GDM1 (cell line): ENCODE measurements around the gene CD79B.
"Not testable (repeated sequence)": the region's sequence is repeated elsewhere in the genome, so short reads cannot be mapped to it uniquely, and the experiment has no call there.

Experiments used
- DNase-seq: peaks from one replicate; lab custom pipeline; 2025; lab: John Stamatoyannopoulos, UW

CD79B gene

DNA sequence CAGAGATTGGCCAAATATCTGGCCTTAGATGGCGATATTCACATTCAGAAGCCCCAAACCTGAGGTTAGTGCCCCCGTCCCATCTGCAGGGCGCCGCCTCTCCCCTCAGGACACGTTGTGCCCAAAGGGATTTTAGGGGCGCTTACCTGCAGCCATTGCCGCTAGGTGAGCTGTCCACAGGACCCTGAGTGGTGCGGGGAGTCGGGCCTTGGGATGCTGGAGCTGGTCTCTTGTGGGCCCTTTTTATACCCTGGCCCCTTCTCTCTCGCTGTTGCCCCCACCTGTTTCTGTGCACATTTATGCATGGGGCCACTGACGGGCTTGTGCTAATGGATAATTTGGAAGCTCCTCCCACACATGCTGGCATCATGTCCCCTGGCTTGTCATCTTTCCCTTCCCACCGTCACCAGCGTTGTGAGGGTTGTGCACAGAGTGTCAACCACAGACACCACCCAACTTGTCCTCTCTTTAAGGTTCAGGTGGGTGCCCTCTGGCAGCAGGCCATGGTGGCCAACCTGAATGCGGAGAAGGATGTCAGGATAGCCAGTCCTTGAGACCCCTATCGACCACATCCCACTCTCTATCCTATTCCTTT, 21.0 kb downstream of the CD79B start, which contains the start of gene CSHL1:
CSHL1 (minus strand) TSS at position 218 of the 595 bp plus-strand sequence; CDS start at position 156, 62 bp downstream.
- no peak for DNase-seq

DNA sequence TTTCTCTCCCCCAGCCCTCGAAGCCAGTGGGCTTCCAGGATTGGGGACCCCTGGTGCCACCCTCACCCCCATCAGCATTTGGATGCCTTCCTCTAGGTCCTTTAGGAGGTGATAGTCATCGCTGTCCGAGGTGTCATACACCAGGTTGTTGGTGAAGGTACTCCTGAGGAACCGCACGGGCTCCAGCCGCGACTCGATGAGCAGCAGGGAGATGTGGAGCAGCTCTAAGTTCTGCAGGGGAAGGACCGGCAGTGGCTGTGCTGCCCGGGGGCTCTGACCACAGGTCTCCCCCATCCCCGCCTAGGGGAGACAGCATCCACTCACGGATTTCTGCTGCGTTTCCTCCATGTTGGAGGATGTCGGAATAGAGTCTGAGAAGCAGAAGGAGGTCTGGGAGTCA, 22.0 kb downstream of the CD79B start:
- no peak for DNase-seq

DNA sequence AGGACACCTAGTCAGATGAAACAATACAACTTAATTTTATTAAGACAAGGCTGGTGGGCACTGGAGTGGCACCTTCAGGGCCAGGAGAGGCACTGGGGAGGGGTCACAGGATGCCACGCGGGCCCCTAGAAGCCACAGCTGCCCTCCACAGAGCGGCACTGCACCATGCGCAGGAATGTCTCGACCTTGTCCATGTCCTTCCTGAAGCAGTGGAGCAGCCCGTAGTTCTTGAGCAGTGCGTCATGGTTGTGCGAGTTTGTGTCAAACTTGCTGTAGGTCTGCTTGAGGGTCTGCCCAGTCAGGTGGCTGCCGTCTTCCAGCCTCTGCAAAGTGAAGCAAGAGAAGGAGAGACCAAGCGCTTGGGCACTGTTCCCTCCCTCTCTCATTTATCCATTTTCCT, 22.5 kb downstream of the CD79B start:
- DNase-seq, result not testable (repeated sequence)

DNA sequence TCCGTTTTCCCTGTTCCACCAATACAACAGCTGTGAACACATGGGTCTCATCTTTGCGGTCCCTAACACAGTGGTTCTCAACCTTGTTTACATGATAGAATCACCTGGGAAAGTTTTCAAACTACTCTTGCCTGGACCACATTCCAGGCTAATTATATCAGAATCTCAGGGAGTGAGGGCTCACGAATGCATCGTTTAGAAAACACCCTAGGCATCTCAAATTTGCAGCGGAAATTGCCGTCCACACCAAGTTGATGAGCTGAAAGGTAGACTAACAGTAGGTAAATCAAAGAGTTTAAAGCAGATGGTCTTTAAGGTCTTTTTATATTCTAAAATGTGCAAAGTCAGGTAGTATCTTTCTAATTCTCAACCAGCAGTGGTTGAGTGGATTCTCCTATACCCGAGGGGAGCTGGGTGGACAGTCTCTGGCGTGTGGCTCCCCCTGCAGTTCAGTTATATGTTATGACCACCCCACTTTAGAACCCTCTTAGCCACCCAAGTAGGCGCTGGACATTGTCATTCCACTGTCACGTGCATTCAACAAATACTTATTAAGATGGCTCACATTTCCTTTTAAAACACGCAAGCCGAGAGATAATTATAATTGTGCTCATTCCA, 24.9 kb downstream of the CD79B start:
- peak; percentile 14 for DNase-seq

DNA sequence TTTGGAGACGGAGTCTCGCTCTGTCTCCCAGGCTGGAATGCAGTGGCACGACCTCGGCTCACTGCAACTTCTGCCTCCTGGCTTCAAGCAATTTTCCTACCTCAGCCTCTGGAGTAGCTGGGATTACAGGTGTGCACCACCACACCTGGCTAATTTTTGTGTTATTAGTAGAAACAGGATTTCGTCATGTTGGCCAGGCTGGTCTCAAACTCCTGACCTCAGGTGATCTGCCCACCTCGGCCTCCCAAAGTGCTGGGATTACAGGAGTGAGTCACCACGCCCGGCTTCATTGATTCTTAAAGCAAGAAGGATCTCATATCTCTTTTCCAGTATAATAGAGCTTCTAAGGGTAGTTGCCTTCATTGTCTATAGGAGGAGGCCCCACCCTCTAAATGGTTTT, 27.3 kb downstream of the CD79B start:
- DNase-seq, result not testable (repeated sequence)

DNA sequence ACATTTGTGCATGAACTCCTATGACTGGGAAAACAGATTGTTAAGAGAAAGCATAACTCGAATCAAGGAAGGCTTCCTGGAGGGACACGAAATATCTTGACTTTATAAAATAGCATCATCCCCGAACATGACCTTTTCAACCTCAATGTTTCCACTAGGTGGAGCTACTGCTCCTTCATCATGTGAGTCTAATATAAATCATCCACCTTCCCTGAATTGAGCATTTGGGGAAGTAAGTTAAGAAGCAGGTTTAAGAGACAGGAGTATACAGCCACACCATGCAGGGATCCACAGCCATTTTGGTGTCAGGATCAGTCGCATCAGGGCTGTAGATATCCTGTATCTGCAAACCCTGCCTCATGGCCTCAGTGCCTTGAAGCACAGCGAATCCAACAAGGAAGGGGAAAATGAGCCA, 28.3 kb downstream of the CD79B start:
- peak; percentile 17 for DNase-seq

DNA sequence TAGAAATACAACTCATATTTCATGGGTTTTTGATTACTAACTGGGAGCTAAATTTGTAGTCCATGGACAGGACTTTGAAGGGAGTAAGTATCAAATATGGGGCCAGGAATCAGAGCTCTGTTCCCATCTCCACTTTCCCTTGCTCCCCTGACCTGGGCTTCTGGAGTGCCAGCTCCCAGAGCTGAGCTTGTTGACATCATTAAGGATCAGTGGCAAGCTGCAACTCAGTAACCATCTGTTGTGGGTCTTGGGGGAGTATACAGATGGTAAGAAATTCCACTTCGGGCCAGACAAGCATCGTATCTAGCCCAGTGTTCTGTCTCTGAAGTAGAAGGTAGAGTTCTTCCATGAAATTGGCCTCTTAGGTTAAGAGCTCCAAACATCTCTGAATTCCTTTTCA, 30.2 kb downstream of the CD79B start:
- DNase-seq, result not testable (repeated sequence)

DNA sequence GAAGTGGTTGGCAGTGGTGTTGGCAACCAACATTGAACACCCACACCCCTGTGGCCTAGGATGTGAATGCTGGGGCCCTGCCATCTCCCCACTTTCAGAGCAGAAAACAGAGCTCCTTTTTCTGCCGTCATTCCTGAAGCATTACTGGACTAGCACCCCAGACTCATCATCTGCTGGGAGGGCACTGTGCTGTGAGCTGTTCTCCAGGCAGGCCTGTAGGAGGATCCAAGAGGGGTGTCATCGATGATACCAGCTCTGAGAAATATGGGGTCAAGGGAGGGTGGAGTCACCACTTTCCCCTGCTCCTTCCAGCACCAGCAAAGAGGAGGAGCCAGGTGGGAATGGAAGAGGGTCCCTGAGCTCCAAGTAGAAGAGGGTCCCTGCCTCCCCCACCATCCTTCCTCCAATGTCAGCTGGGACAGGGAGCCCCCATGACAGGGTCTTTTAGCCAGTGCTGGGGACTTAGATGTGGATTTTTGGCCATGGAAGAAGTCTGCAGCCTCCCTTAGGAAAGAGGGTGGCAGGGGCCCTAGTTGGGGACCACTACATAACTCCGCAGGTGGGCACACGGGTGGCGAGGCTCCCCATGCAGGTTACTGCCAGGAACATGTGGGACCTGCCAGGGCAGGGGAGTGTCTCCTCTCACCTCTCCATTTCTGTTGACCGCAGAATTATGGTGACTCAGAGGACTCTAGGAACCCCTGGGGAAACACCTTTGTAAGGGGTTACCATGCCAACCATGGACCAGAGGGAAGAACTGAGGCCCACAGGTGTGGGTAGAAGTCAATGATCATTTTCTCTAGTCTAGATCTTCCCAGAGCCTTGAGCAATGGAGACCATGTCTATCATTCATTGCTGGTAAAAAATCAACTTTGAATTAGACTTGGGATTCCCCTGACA, 33.0 kb downstream of the CD79B start:
- not testable (repeated sequence) for DNase-seq

DNA sequence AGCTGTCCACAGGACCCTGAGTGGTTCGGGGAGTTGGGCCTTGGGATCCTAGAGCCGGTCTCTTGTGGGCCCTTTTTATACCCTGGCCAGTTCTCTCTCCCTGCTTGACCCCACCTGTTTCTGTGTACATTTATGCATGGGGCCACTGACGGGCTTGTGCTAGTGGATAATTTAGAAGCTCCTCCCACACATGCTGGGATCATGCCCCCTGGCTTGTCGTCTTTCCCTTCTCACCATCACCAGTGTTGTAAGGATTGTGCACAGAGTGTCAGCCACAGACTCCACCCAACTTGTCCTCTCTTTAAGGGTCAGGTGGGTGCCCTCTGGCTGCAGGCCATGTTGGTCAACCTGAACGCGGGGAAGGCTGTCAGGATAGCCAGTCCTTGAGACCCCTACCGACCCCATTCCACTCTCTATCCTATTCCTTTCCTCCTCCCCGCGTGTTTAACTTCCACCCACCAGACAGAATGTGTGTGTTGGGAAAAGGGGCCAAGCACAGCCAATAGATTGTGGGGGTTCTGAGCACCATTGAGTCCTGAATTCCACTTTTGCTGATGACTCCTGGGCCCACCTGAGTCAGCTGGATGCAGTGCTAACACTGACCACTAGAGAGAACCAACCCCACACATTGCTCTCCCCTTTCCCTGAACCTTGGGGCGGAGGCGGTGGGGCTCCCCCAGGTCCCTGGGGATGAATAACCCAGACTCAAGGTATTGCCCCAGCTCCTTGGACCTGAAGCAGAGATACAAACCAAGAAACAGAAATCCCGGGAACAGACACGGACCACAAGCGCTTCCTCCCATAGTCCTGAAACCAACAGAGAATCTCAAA, 35.4 kb downstream of the CD79B start, which contains the start of gene CSH1:
CSH1 (minus strand) TSS at position 51 of the 831 bp plus-strand sequence. CDS start 63 bp downstream, outside the sequence.
- not testable (repeated sequence) for DNase-seq

DNA sequence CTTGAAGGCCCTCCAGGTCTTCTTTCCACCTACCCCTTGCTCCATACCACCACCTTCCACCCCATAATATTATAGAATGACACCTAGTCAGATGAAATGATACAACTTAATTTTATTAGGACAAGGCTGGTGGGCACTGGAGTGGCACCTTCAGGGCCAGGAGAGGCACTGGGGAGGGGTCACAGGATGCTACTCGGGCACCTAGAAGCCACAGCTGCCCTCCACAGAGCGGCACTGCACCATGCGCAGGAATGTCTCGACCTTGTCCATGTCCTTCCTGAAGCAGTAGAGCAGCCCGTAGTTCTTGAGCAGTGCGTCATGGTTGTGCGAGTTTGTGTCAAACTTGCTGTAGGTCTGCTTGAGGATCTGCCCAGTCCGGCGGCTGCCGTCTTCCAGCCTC, 37.3 kb downstream of the CD79B start:
- not testable (repeated sequence) for DNase-seq

DNA sequence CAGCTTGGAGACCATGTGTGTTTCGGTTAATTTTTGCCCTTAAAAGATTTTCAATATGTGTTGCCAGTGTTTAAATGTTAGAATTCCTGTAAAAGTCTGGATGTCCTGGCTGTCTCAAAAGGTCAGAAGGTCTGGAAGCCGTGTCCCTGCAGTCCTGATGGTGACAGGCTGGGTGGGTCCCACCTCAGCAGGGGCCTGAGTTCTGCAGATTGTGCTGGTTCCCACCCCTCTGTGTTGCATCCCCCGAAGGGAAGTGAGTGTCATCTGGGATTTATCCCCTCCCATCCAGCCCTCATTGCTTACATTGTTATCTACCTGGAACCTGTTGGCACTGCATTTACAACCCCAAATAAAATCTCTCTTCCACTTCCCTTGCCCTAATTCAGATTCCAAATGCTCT, 38.1 kb downstream of the CD79B start:
- not testable (repeated sequence) for DNase-seq

DNA sequence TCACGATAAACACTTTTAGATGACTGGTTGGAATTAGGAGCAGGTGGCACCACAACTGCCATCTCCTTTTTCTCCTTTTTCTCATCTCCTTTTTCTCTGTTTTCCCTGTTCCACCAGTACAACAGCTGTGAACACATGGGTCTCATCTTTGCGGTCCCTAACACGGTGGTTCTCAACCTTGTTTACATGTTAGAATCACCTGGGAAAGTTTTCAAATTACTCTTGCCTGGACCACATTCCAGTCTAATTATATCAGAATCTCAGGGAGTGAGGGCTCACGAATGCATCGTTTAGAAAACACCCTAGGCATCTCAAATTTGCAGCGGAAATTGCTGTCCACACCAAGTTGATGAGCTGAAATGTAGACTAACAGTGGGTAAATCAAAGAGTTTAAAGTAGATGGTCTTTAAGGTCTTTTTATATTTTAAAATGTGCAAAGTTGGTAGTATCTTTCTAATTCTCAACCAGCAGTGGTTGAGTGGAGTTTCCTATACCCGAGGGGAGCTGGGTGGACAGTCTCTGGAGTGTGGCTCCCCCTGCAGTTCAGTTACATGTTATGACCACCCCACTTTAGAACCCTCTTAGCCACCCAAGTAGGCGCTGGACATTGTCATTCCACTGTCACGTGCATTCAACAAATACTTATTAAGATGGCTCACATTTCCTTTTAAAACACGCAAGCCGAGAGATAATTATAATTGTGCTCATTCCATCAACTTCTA, 39.7 kb downstream of the CD79B start:
- not testable (repeated sequence) for DNase-seq

DNA sequence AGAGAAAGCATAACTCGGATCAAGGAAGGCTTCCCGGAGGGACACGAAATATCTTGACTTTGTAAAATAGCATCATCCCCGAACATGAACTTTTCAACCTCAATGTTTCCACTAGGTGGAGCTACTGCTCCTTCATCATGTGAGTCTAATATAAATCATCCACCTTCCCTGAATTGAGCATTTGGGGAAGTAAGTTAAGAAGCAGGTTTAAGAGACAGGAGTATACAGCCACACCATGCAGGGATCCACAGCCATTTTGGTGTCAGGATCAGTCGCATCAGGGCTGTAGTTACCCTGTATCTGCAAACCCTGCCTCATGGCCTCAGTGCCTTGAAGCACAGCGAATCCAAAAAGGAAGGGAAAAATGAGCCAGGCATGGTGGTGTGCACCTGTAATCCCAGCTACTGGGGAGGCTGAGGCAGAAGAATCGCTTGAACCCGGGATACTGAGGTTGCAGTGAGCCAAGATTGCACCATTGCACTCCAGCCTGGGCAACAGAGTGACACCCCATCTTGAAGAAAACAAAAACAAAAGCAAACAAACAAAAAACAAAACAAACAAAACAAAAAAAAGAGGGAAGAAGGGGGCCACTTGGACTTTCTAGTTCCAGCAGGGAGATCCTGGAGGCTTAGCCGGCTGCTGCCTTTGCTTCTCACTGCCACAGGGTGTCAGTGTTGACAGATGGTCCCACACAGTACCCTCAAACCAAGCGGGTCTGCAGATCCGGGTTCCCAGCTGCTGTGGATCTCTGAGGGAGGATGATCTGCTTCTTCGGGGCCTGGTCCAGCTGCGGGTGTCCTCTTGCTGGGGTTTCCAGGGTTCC, 42.9 kb downstream of the CD79B start:
- DNase-seq, result peak; percentile 37

DNA sequence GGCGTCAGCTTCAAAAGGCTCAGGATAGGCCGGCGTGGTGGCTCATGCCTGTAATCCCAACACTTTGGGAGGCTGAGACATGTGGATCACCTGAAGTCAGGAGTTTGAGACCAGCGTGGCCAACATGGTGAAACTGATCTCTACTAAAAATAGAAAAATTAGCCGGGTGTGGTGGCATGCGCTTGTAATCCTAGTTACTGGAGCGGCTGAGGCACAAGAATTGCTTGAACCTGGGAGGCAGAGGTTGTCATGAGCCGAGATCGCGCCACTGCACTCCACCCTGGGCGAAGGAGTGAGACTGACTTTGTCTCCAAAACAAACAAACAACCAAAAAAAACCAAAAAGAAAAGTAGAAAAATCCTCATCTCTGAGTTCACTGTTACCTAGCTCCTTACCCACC, 47.0 kb downstream of the CD79B start:
- not testable (repeated sequence) for DNase-seq

DNA sequence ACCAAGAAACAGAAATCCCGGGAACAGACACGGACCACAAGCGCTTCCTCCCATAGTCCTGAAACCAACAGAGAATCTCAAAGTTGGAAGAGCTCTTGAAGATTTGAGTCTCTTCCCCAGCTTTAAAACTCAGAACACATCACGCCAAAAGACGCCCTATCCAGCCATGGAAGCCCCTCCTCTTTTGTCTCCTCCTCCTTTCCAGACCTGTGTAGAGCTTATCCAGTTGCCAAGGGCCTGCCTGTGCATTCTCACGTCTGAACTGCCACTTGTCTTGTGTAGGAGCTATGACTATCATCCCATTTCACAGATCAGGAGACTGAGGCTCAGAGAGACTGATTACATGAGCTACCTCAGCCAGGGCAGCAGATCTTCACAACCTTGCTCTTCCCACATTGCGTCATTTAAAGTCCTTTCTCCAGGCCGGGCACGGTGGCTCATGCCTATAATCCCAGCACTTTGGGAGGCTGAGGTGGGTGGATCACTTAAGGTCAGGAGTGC, 49.5 kb downstream of the CD79B start:
- DNase-seq, result not testable (repeated sequence)

DNA sequence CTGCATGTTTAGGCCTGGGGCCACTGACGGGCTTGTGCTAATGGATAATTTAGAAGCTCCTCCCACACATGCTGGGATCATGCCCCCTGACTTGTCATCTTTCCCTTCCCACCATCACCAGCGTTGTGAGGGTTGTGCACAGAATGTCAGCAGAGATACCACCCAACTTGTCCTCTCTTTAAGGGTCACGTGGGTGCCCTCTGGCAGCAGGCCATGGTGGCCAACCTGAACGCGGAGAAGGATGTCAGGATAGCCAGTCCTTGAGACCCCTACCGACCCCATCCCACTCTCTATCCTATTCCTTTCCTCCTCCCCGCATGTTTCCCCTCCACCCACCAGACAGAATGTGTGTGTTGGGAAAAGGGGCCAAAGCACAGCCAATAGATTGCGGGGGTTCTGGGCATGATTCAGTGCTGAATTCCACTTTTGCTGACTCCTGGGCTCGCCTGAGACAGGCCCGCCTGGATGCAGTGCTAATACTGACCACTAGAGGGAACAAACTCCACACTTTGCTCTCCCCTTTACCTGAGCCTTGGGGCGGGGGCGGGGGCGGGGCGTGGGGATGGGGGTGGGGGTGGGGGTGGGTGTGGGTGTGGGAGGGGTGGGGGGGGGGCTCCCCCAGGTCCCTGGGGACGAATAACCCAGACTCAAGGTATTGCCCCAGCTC, 50.1 kb downstream of the CD79B start, which contains the start of gene GH2:
GH2 (minus strand) TSS at position 10 of the 667 bp plus-strand sequence. CDS start 143 bp downstream, outside the sequence.
- peak; percentile 32 for DNase-seq

DNA sequence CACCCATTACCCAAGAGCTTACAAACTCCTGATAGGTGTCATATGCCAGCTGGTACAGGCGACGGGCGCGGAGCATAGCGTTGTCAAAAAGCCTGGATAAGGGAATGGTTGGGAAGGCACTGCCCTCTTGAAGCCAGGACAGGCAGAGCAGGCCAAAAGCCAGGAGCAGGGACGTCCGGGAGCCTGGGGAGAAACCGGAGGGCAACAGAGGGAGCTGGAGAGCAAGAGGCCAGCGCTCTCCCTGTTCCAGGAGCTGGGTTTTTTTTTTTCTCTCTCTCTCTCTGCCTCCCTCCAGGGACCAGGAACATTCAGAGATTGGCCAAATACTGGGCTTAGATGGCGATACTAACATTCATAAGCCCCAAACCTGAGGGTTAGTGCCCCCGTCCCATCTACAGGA, 50.8 kb downstream of the CD79B start:
- DNase-seq, result not testable (repeated sequence)

DNA sequence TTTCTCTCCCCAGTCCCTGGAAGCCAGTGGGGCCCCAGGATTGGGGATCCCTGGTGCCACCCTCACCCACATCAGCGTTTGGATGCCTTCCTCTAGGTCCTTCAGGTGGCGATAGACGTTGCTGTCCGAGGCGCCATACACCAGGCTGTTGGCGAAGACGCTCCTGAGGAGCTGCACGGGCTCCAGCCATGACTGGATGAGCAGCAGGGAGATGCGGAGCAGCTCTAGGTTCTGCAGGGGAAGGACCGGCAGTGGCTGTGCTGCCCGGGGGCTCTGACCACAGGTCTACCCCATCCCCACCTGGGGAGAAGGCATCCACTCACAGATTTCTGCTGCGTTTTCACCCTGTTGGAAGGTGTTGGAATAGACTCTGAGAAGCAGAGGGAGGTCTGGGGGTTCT, 51.4 kb downstream of the CD79B start:
- DNase-seq, result no peak
